HUES48 (cell line): ENCODE data around the gene UPB1.
"Not testable (repeated sequence)": the region's sequence is repeated elsewhere in the genome, so short reads cannot be mapped to it uniquely, and the experiment has no call there.

ENCODE experiments used
- H3K27ac ChIP-seq: one replicate; pipeline ENCODE4 v1.7.0; 2013; ENCODE audit warnings: low read depth, low read length, inconsistent platforms
- H3K27me3 ChIP-seq: 2 replicates; pipeline ENCODE4 v1.6.1; 2013; ENCODE audit warnings: mild to moderate bottlenecking, low read length; ENCODE audit not compliant: control insufficient read depth, insufficient read depth
- H3K36me3 ChIP-seq: 2 replicates; pipeline ENCODE4 v1.6.1; 2013; ENCODE audit warnings: low read length; ENCODE audit not compliant: control insufficient read depth, insufficient read depth
- H3K4me1 ChIP-seq: 2 replicates; pipeline ENCODE4 v1.6.1; 2013; ENCODE audit warnings: mild to moderate bottlenecking, low read length; ENCODE audit not compliant: control insufficient read depth, insufficient read depth
- H3K4me3 ChIP-seq: 2 replicates; pipeline ENCODE4 v1.5.1; 2013; ENCODE audit warnings: mild to moderate bottlenecking, low read depth, low read length
- H3K9ac ChIP-seq: 2 replicates; pipeline ENCODE4 v1.6.1; 2013; ENCODE audit warnings: mild to moderate bottlenecking, low read depth, low read length, moderate library complexity
- H3K9me3 ChIP-seq: 2 replicates; pipeline ENCODE4 v1.6.1; 2013; ENCODE audit warnings: low read length; ENCODE audit not compliant: control insufficient read depth, insufficient read depth

The UPB1 gene

DNA sequence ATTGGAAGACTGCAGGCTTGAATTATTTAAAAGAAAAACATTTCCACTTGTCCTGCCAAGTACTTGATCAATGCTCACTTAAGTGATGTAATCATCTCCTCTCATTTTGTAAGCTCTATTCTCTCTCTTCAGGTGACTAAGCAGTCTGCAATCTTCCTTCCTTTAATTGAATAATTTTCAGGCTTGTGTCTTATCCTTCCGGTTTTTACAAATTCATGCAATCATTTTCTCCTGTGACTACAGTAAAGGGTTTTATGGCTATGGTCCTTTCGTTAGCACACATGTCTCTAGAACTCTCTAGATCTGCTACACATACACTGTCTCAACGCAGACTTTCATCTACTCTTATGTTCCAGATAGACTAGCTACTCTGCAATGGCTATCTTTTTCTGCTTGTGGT is 12.6 kb upstream of the UPB1 start:
- Histone ChIP-seq H3K4me3 (no peak overlapping the region), H3K36me3 (no peaks in the 10 kb centered on the region), H3K9me3 (no peaks in the 10 kb centered on the region), H3K9ac (no peak overlapping the region), H3K27me3 (no peaks in the 10 kb centered on the region), H3K27ac (no peak overlapping the region), H3K4me1 (peaks cover 8% of the 10 kb centered on the region)

DNA sequence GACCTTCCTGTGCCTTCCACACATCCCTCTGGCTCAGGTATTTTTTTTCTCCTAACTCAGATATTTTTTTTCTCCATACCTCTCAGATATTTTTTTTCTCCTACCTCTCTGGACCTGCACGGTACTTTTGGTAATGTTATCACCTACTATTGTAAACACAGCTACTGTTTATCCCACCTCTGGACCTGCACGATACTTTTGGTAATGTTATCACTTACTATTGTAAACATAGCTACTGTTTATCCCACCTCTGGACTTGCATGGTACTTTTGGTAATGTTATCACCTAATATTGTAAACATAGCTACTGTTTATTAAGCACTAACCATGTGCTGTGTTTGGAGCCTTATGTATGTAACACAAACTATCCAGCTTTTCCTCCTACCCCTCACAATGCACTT is 12.1 kb upstream of the UPB1 start:
- H3K4me3 ChIP-seq = no peak overlapping the region
- peaks cover 8% of the 10 kb centered on the region for H3K4me1 ChIP-seq
- no peaks in the 10 kb centered on the region for H3K36me3 ChIP-seq
- no peaks in the 10 kb centered on the region for H3K9me3 ChIP-seq
- no peaks in the 10 kb centered on the region for H3K27me3 ChIP-seq
- no peak overlapping the region for H3K9ac ChIP-seq
- H3K27ac ChIP-seq = no peak overlapping the region

DNA sequence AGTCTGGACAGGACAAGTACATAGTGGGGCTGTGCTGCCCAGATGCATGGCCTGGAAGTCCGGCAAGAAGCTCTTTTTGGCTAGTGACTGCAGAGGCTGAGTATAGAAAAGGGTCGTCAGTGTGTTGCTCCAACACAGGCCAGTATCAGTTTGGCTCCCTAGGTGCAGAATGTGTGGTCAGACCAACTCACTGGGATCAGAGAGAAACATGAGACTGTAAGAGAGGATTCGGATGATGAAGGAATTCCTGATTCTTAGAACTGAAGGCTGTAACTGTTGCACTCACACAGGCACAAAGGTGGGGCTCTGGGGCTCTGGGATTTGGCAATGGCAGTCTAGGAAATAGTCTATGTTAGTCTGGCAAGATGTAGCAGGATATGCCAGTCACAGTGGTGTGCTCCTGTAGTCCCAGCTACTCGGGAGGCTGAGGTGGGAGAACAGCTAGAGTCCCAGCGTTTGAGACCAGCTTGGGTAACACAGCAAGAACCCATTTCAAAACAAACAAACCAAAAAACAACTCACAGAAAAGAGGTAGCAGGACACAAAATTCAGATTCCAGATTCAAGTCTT is 11.1 kb upstream of the UPB1 start:
- no peak overlapping the region for H3K9ac ChIP-seq
- H3K4me3 ChIP-seq = no peak overlapping the region
- H3K9me3 ChIP-seq = no peaks in the 10 kb centered on the region
- no peaks in the 10 kb centered on the region for H3K36me3 ChIP-seq
- H3K4me1 ChIP-seq = peaks cover 8% of the 10 kb centered on the region
- no peaks in the 10 kb centered on the region for H3K27me3 ChIP-seq
- no peak overlapping the region for H3K27ac ChIP-seq

- Histone ChIP-seq H3K4me3 (no peak overlapping the region), H3K9me3 (no peaks in the 10 kb centered on the region), H3K27ac (no peak overlapping the region), H3K9ac (no peak overlapping the region), H3K4me1 (peaks cover 8% of the 10 kb centered on the region), H3K36me3 (no peaks in the 10 kb centered on the region), H3K27me3 (no peaks in the 10 kb centered on the region)
Measured at GRCh38 chr22:24485170-24485569, 10.0 kb upstream of the UPB1 start.

- H3K9me3 ChIP-seq = no peaks in the 10 kb centered on the region
- no peak overlapping the region for H3K4me3 ChIP-seq
- no peak overlapping the region for H3K9ac ChIP-seq
- no peak overlapping the region for H3K27ac ChIP-seq
- H3K27me3 ChIP-seq = no peaks in the 10 kb centered on the region
- H3K36me3 ChIP-seq = no peaks in the 10 kb centered on the region
- H3K4me1 ChIP-seq = peaks cover 8% of the 10 kb centered on the region
Measured at GRCh38 chr22:24485608-24486007, 9.5 kb upstream of the UPB1 start.

DNA sequence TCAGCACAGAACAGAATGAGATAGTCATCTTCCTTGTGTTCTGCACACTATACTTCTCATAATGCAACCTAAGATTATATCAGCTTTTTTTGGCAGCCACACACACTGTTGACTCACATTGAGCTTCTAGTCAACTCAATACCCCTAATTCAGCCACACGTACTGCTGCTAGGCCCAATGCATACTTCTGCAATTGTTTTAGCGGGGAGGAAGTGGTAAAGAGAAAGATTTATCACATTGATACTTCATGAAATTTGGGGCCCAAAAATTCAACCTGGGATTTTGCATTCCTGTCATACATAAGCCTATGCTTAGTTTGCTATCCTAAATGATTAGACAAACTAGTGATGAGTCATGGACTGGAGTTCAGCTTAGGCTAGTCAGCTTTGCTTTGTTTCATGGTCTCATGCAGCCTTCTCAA is 8.6 kb upstream of the UPB1 start:
- Histone ChIP-seq H3K27me3 (no peaks in the 10 kb centered on the region), H3K9me3 (no peaks in the 10 kb centered on the region), H3K4me3 (no peak overlapping the region), H3K27ac (no peak overlapping the region), H3K9ac (no peak overlapping the region), H3K4me1 (peaks cover 5% of the 10 kb centered on the region), H3K36me3 (no peaks in the 10 kb centered on the region)

DNA sequence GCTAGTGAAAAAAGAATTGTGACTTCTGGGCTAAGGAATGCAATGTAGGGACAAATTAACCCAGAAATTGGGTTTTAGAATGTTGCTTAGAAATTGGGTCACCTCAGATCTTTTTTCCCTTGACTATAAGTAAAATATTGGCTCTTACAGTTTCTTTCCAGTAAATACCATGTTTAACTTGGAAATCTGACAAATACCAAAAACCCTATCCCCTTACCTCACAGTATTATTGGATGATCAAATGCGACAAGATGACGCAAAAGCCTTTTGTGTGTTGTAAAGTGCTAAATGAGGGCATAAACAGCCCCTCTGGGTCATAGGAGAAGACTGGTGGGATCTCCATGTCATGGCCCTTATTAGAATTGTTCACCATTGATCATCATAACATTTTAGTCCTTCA is 6.1 kb upstream of the UPB1 start:
- no peaks in the 10 kb centered on the region for H3K9me3 ChIP-seq
- no peak overlapping the region for H3K4me3 ChIP-seq
- H3K36me3 ChIP-seq = no peaks in the 10 kb centered on the region
- H3K27me3 ChIP-seq = peaks cover 14% of the 10 kb centered on the region
- no peak overlapping the region for H3K27ac ChIP-seq
- H3K9ac ChIP-seq = no peak overlapping the region
- no peaks in the 10 kb centered on the region for H3K4me1 ChIP-seq

DNA sequence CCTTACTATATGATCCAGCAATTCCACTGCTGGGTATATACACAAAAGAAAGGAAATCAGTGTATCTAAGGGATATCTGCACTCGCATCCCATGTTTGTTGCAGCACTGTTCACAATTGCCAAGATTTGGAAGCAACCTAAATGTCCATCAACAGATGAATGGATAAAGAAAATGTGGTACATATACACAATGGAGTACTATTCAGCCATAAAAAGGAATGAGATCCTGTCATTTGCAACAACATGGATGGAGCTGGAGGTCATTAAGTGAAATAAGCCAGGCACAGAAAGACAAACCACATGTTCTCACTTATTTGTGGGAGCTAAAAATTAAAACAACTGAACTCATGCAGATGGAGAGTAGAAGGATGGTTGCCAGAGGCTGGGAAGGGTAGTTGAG is 5.7 kb upstream of the UPB1 start:
- H3K4me1 ChIP-seq, H3K27ac ChIP-seq, H3K9ac ChIP-seq, H3K9me3 ChIP-seq, H3K4me3 ChIP-seq, H3K36me3 ChIP-seq: not testable (repeated sequence)
- peaks cover 18% of the 10 kb centered on the region for H3K27me3 ChIP-seq

GRCh38 chr22:24492391-24492790 is 2.7 kb upstream of the UPB1 start:
- H3K27me3 ChIP-seq = peaks cover 48% of the 10 kb centered on the region
- no peaks in the 10 kb centered on the region for H3K4me1 ChIP-seq
- H3K27ac ChIP-seq = no peak overlapping the region
- no peak overlapping the region for H3K4me3 ChIP-seq
- H3K9ac ChIP-seq = no peak overlapping the region
- H3K36me3 ChIP-seq = no peaks in the 10 kb centered on the region
- H3K9me3 ChIP-seq = no peaks in the 10 kb centered on the region

- Histone ChIP-seq H3K36me3 (no peaks in the 10 kb centered on the region), H3K9me3 (no peaks in the 10 kb centered on the region), H3K9ac (no peak overlapping the region; the same call in 1 of the 2 replicates), H3K4me3 (peak overlapping the region; percentile 55), H3K27ac (no peak overlapping the region), H3K4me1 (no peaks in the 10 kb centered on the region), H3K27me3 (peaks cover 51% of the 10 kb centered on the region)
Measured at GRCh38 chr22:24494167-24494527, 985 bp upstream of the UPB1 start.

- no peak overlapping the region for H3K4me3 ChIP-seq
Measured at GRCh38 chr22:24495365-24495675, 188 bp downstream of the UPB1 start.

GRCh38 chr22:24496234-24496633 is 1.1 kb downstream of the UPB1 start:
- no peak overlapping the region for H3K27ac ChIP-seq
- no peaks in the 10 kb centered on the region for H3K4me1 ChIP-seq

More at GRCh38 chr22:24495365-24495675, 188 bp downstream of the UPB1 start:
- no peaks in the 10 kb centered on the region for H3K36me3 ChIP-seq
- H3K9me3 ChIP-seq = no peaks in the 10 kb centered on the region
- H3K4me1 ChIP-seq = no peaks in the 10 kb centered on the region
- H3K27me3 ChIP-seq = peaks cover 51% of the 10 kb centered on the region
- no peak overlapping the region for H3K27ac ChIP-seq
- H3K9ac ChIP-seq = no peak overlapping the region

More at GRCh38 chr22:24496234-24496633, 1.1 kb downstream of the UPB1 start:
- Histone ChIP-seq H3K36me3 (no peaks in the 10 kb centered on the region), H3K4me3 (no peak overlapping the region), H3K9me3 (no peaks in the 10 kb centered on the region), H3K9ac (no peak overlapping the region), H3K27me3 (peaks cover 51% of the 10 kb centered on the region)
